Fibroblast of lung (primary cell): ENCODE results near the gene HNRNPM. TPM values are rescaled to one million over a fixed set of nuclear protein-coding genes. Genes with fewer than 3 reads are reported as not detected.

Experiments
- DNase-seq, 2 donors: peaks; one replicate each; pipeline versions ENCODE4 v3.0.0 to v3.0.0-alpha.2; 2010; ENCODE audit warnings: low read depth in 2 of 2
- H2AFZ ChIP-seq: 2 replicates; pipeline ENCODE4 v1.5.1; 2012; ENCODE audit warnings: low read length, control low read depth, inconsistent platforms
- H3K27ac ChIP-seq: 2 replicates; pipeline ENCODE4 v1.5.1; 2011; ENCODE audit warnings: low read length, control low read depth; ENCODE audit not compliant: insufficient read depth
- H3K27me3 ChIP-seq: 2 replicates; pipeline ENCODE4 v1.5.1; 2011; ENCODE audit warnings: mild to moderate bottlenecking, low read length; ENCODE audit not compliant: control insufficient read depth, insufficient read depth
- H3K36me3 ChIP-seq: 2 replicates; pipeline ENCODE4 v1.5.1; 2011; ENCODE audit warnings: low read length; ENCODE audit not compliant: control insufficient read depth, insufficient read depth
- H3K4me1 ChIP-seq: 2 replicates; pipeline ENCODE4 v1.5.1; 2011; ENCODE audit warnings: low read length; ENCODE audit not compliant: control insufficient read depth, insufficient read depth; ENCODE audit errors: extremely low read depth
- H3K4me2 ChIP-seq: 2 replicates; pipeline ENCODE4 v1.5.1; 2011; ENCODE audit warnings: low read length, control low read depth; ENCODE audit not compliant: insufficient read depth; ENCODE audit errors: extremely low read depth
- H3K4me3 ChIP-seq, 4 experiments: fragments of 200-600 bp in 1 of 4; sonication (generic) in 1 of 4; replicated peaks in 1 of 4; 2 replicates each; pipeline ENCODE4 v1.5.1; 2011 to 2016; ENCODE audit warnings: low read length in 4 of 4, low read depth in 3 of 4, mild to moderate bottlenecking in 3 of 4, control low read depth in 2 of 4, inconsistent platforms in 1 of 4, mixed read lengths in 1 of 4; ENCODE audit not compliant: insufficient read depth in 1 of 4; ENCODE audit errors: control extremely low read depth in 1 of 4
- H3K79me2 ChIP-seq: 2 replicates; pipeline ENCODE4 v1.5.1; 2012; ENCODE audit warnings: mild to moderate bottlenecking, low read length, inconsistent platforms; ENCODE audit not compliant: control insufficient read depth, insufficient read depth
- H3K9ac ChIP-seq: 2 replicates; pipeline ENCODE4 v1.5.1; 2011; ENCODE audit warnings: mild to moderate bottlenecking, low read length, control low read depth; ENCODE audit not compliant: insufficient read depth
- H3K9me3 ChIP-seq: 2 replicates; pipeline ENCODE4 v1.5.1; 2012; ENCODE audit warnings: low read depth, low read length; ENCODE audit not compliant: control insufficient read depth, insufficient read depth
- H4K20me1 ChIP-seq: 2 replicates; pipeline ENCODE4 v1.5.1; 2011; ENCODE audit warnings: low read length; ENCODE audit not compliant: control insufficient read depth, insufficient read depth; ENCODE audit errors: extremely low read depth
- CTCF ChIP-seq, 2 donors: IDR thresholded peaks in 1 of 2; conservative IDR thresholded peaks in 1 of 2; 1 replicate in 1 of 2; 2 replicates in 1 of 2; pipeline ENCODE4 v1.5.1; 2011 to 2012; ENCODE audit warnings: low read length in 2 of 2, control low read depth in 1 of 2, inconsistent platforms in 1 of 2, low read depth in 1 of 2, mild to moderate bottlenecking in 1 of 2
- EZH2 ChIP-seq: IDR thresholded peaks from 2 replicates; pipeline ENCODE4 v1.5.1; 2012; ENCODE audit warnings: low read length, control low read depth, mild to moderate bottlenecking; ENCODE audit errors: missing control alignments
- polyA plus RNA-seq, 2 donors: library from polyadenylated mRNA; depleted of rRNA in 1 of 2; stranded (reverse) in 1 of 2; unstranded in 1 of 2; fragments of >200 nt; gene quantifications; 2 replicates each; pipeline ENCODE4 v1.2.1, GENCODE V29; 2011 to 2012; ENCODE audit warnings: missing spikeins in 1 of 2
- total RNA-seq: library from RNA; depleted of rRNA; stranded (reverse); fragments of >200 nt; gene quantifications from 2 replicates; pipeline ENCODE4 v1.2.1, GENCODE V29; 2014

Gene HNRNPM
- total and polyA plus RNA-seq, 2 donors (not counting 1 experiment from before 2014, with no cell fraction given) = 51.5 to 104 TPM

GRCh38 chr19:8481616-8482015 lies 36.8 kb downstream of the HNRNPM start:
- H3K79me2 ChIP-seq = peaks cover 56% of the 10 kb centered on the region
- no peak overlapping the region for H2AFZ ChIP-seq
- no peaks in the 10 kb centered on the region for H3K27me3 ChIP-seq
- H3K9me3 ChIP-seq = no peaks in the 10 kb centered on the region
- H3K9ac ChIP-seq = no peak overlapping the region
- H3K36me3 ChIP-seq = peaks cover 25% of the 10 kb centered on the region
- H3K4me2 ChIP-seq = no peak overlapping the region
- TF ChIP-seq CTCF (conservative IDR thresholded peaks at IDR 0.05 in 1 of 2, IDR thresholded peaks at IDR 0.05 in 1 of 2; ENCODE audit: low read depth in 1 of 2, low read length in 2 of 2) = no peak
- no peak for TF ChIP-seq EZH2
- H4K20me1 ChIP-seq = no peaks in the 10 kb centered on the region
- H3K4me3 ChIP-seq = no peak overlapping the region
- H3K27ac ChIP-seq = no peak overlapping the region
- no peak for DNase-seq
- H3K4me1 ChIP-seq = peaks cover 2% of the 10 kb centered on the region

DNA sequence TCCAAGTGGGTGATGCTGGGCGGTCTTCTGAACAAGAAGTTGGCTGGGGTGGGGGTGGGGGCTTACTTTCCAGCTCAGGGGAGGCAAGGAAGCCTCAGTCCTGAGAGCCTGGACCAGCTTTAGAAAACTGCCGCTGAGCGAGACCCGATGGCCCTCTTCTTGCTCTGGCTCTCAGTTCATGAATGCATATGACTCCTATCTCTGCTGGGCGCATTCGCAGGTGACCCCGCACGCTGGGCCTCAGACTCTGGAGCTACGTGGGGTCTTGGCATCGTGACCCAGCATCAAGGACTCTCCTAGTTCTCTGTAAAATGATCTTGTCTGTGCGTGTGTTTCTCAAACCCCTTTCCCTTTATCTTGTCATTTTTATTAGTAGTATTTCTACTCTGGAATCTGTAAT lies 37.9 kb downstream of the HNRNPM start:
- no peak for TF ChIP-seq EZH2
- TF ChIP-seq CTCF (conservative IDR thresholded peaks at IDR 0.05 in 1 of 2, IDR thresholded peaks at IDR 0.05 in 1 of 2; ENCODE audit: low read depth in 1 of 2, low read length in 2 of 2) = no peak
- no peak overlapping the region for H3K9ac ChIP-seq
- H3K79me2 ChIP-seq = peaks cover 47% of the 10 kb centered on the region
- H3K36me3 ChIP-seq = peaks cover 31% of the 10 kb centered on the region
- H2AFZ ChIP-seq = no peak overlapping the region
- DNase-seq = no peak
- no peak overlapping the region for H3K4me2 ChIP-seq
- no peak overlapping the region for H3K27ac ChIP-seq
- no peaks in the 10 kb centered on the region for H3K27me3 ChIP-seq
- H3K4me1 ChIP-seq = peaks cover 1% of the 10 kb centered on the region
- no peaks in the 10 kb centered on the region for H4K20me1 ChIP-seq
- H3K9me3 ChIP-seq = no peaks in the 10 kb centered on the region
- H3K4me3 ChIP-seq = no peak overlapping the region

GRCh38 chr19:8483165-8483564 lies 38.4 kb downstream of the HNRNPM start:
- H4K20me1 ChIP-seq = no peaks in the 10 kb centered on the region
- no peak overlapping the region for H3K4me3 ChIP-seq
- no peak overlapping the region for H3K4me2 ChIP-seq
- H3K4me1 ChIP-seq = no peaks in the 10 kb centered on the region
- H2AFZ ChIP-seq = no peak overlapping the region
- H3K79me2 ChIP-seq = peaks cover 42% of the 10 kb centered on the region
- H3K27me3 ChIP-seq = no peaks in the 10 kb centered on the region
- no peaks in the 10 kb centered on the region for H3K9me3 ChIP-seq
- H3K9ac ChIP-seq = no peak overlapping the region
- DNase-seq = no peak
- no peak overlapping the region for H3K27ac ChIP-seq
- no peak for TF ChIP-seq EZH2
- TF ChIP-seq CTCF (conservative IDR thresholded peaks at IDR 0.05 in 1 of 2, IDR thresholded peaks at IDR 0.05 in 1 of 2; ENCODE audit: low read depth in 1 of 2, low read length in 2 of 2) = no peak
- H3K36me3 ChIP-seq = peaks cover 34% of the 10 kb centered on the region
